GM12801 (cell line): ENCODE results near the gene PITX1.

Source experiments
- TF ChIP-seq, protein P1 (sequence below): IDR thresholded peaks from one replicate; pipeline ENCODE4 v1.5.1; 2011; ENCODE audit warnings: control low read depth; ENCODE audit not compliant: insufficient read length; ENCODE audit errors: extremely low read depth

The PITX1 gene

DNA sequence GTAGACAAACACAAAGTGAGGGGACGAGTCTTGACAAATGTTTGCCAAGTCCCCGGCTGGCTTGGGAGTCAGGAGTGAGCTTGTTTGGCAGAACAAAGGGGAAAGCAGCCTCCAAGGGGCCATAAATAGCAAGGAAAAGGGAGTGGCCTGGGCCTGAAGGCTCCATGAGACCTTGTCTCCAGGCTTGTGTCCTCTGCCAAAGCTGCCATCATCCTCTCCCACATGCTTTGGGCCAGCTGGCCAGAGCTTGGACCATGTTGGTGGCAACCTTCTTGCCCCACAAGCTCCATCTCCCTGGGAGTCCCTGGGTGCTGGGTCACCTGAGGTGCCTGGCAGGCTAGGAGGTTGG, 13.3 kb upstream of the PITX1 start:
- TF ChIP-seq, protein P1, sequence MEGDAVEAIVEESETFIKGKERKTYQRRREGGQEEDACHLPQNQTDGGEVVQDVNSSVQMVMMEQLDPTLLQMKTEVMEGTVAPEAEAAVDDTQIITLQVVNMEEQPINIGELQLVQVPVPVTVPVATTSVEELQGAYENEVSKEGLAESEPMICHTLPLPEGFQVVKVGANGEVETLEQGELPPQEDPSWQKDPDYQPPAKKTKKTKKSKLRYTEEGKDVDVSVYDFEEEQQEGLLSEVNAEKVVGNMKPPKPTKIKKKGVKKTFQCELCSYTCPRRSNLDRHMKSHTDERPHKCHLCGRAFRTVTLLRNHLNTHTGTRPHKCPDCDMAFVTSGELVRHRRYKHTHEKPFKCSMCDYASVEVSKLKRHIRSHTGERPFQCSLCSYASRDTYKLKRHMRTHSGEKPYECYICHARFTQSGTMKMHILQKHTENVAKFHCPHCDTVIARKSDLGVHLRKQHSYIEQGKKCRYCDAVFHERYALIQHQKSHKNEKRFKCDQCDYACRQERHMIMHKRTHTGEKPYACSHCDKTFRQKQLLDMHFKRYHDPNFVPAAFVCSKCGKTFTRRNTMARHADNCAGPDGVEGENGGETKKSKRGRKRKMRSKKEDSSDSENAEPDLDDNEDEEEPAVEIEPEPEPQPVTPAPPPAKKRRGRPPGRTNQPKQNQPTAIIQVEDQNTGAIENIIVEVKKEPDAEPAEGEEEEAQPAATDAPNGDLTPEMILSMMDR: no peak

DNA sequence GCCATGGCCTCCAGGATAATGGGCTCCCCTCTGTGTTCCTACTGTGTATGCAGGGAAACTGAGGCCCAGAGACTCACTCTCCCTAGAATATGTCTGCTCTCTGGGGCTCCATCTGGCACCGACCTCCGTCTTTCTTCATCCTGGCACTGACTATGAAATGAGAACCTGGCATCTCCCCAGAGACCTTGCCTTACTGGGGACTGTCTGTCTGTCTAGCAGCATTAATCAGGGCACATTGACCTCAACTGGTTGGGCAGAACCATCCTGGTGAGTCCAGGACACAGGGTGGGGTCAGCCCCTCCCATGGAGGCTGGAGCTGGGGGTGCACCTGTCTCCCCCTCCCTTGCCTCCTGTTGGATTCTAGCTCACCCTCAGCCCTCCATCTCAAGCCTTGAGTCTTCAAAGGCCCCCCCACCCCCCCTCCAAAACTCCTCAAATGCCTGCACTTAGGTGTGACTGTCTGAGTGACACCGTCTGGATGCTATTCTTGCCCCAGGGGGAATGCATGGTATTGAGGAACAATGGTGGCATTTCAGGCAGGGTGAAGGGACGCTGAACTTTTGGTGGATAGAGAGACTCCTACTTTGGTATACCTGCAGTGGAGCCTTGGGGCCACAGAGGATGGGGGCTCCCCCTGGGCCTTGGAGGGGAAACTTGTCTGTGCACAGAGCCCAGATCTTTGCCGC, 12.8 kb upstream of the PITX1 start:
- TF ChIP-seq, protein P1: no peak

DNA sequence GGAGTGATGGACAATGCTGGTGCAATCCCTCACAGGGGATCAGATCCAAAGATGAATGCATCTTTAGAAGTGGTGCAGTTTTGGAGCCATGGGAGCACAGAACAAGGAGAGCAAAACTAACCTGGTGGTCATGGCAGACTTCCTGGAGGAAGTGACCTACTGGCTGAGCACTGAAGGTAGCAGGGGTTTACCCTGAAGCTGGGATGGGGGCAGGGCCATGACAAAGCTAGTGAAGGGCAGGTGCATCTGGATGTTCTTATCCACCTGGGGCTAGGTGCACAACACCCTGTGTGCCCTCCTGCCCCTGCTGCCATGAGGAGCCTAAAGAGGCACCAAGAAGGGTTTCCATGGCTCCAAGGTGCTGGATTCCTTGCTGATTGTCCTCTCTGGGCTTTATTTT, 11.5 kb upstream of the PITX1 start:
- TF ChIP-seq, protein P1: no peak

DNA sequence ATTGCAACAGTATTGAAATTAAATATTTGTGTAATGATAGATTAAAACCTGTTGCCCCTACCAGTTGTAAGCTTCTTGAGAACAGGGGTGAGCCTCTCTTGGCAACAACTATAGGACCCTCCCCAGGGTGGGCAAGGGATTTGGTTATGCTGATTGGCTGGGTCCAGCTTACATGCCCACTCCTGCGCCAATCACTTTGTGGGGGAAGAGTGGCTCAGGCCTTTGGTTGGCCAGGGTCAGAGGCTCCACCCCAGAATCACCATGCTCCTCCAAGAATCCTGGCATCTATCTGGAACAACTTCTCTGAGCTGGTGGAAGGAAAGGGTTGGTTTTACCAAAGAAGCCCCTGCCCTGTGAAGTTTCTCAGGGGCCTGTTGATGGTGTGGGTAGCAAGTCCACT, 8.6 kb upstream of the PITX1 start:
- TF ChIP-seq, protein P1: no peak

DNA sequence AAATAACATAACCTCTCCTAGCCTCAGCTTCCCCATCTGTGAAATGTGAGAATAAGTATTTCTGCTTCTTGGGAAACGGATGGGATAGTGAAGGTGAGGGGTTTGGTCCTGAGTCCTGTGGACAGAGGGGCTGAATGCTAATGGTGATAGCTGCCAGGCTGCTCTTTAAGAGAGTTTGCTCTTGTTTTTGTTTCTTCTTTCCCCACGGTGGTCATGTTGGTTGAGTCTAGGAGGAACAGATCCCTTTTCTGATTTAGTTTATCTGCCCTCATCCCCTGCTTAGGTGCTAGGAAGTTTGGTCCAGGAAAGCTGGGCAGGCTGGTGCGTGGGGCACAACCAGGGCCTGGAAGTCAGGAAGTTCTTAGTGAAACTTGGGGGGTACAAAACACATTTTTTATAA, 7.7 kb upstream of the PITX1 start:
- TF ChIP-seq, protein P1: no peak

DNA sequence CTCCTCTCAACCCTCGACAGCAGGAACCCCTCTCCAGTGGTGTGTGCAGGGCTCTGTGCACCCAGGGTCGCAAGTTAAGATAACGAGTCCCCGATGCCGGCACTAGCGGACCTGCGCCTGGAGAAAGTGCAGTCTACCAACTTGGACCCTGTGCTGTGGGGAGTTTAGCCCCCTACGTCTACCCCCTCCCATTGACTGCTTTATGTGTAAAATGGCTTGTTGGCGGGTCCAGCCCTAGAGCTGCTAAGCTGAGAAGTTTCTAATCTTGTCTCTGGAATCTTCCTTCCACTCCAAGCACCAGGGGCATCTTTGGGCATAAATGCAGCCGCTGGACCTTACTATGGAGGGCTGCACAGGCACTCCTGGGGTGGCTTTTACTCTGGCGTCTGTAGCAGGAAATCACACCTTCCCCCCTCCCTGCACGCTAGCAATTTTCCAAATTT, 7.1 kb upstream of the PITX1 start:
- TF ChIP-seq, protein P1: no peak

DNA sequence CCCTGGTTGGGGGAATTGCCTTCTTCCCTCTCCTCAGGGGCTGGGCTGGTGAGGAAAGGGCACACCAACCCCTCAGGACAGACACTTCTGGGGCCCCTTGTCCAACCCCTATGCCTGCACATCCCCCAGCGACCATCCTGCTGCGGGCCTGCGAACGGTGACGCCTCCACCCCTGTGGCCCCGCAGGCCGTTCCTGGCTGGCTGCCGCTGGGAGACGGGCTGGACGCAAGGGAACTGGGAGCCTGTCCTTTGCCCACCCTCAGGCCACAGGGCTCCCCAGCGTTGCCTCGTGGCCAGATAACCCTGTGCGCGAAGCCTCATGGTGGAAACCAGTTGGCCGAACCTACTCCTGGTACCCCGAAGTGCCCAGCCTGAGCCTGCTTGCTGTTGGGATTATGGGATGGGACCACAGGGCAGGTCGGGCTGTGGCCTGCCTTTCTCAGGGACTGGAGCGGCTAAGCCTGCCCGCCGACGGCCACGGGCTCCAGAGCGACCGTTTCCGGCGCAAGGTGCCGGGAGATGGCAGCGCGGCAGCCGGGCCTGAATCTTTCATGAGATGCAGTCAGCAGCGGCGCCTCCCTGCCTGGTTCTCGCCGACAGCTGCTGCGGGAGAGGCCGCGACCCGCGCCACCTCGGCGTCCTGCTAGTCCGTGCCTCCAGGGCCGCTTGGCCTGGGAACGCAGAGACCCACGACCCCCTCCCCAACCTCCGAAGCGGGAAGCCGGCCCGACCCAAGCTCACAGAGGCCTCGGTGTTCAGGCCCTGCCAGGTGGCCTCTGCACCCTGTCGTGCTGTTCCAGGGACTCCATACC, 6.5 kb upstream of the PITX1 start:
- TF ChIP-seq, protein P1: no peak
